Measurements from ENCODE around the gene DOHH. TPM values are rescaled to one million over a fixed set of nuclear protein-coding genes. Genes with fewer than 3 reads are reported as not detected.
A peak's percentile ranks its signal among the peaks of the same experiment; 100 is the strongest.

DOHH gene
- total RNA-seq, 1 donor from 2014 or later, result 28.1 TPM

DNA sequence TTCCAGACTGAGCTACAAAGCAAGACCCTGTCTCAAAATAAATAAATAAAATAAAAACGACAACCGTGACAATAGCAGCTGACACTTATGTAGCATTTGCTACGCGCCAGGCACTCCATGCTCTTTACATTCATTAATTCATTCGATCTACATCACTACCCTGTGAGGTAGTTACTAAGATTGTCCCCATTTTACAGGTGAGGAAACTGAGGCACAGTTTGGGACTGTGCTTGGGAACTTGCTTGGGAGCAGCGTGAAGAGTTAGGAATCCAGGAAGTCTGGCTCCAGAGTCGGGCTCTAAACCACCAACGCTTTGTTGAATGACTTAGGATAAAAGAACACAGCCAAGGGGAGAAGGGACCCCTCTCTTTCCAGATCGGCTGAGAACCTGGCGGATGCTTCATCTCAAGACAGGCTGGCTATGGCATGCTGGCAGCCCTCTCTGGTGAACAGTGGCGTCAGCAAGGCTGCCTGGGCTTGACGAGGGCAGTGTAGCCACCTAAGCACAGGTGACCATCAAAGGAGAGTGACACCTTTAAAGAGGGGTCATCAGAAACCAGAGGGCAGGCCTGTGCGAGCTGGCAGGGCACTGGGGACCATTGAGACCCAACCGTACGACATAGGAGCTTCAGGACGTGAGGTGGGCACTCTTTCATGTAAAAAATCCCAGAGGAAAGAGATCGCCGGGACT lies 591 bp downstream of the DOHH start:
- H3K4me3 ChIP-seq (ENCODE audit: low read depth, low read length), result peak overlapping the region; percentile 92
- TF ChIP-seq, protein P1, sequence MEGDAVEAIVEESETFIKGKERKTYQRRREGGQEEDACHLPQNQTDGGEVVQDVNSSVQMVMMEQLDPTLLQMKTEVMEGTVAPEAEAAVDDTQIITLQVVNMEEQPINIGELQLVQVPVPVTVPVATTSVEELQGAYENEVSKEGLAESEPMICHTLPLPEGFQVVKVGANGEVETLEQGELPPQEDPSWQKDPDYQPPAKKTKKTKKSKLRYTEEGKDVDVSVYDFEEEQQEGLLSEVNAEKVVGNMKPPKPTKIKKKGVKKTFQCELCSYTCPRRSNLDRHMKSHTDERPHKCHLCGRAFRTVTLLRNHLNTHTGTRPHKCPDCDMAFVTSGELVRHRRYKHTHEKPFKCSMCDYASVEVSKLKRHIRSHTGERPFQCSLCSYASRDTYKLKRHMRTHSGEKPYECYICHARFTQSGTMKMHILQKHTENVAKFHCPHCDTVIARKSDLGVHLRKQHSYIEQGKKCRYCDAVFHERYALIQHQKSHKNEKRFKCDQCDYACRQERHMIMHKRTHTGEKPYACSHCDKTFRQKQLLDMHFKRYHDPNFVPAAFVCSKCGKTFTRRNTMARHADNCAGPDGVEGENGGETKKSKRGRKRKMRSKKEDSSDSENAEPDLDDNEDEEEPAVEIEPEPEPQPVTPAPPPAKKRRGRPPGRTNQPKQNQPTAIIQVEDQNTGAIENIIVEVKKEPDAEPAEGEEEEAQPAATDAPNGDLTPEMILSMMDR (conservative IDR thresholded peaks at IDR 0.05; ENCODE audit: low read depth, low read length), result no peak
- no peak for DNase-seq (ENCODE audit: low read depth)

DNA sequence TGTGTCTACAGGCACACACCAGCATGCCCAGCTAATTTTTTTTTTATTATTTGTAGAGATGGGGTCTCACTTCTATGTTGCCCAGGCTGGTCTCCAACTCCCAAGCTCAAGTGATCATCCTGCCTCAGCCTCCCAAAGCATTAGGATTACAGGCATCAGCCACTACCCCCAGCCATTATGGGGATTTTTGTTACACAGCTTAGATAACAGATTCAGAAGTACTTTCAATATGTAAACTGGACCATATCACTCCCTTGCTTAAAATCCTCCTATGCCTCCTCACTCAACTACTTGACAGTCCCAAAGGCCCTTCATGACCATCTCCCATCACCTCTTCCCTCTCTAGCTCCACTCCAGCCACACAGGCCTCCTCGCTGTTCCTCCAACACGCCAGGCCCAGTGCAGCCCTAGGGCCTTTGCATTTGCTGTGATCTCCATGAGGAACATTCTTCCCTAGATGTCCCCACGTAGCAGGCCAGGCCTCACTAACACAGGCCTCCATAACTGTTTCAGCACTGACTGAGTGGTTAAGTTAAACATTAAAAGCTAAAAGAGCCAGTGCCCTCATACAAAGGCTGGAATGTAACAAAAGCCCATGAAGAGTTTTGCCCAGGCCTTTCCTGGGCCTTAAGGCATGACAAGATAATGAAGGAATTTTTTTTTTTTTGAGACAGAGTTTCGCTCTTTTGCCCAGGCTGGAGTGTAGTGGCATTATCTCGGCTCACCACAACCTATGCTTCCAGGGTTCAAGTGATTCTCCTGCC lies 2.5 kb downstream of the DOHH start:
- no peak overlapping the region for H3K4me3 ChIP-seq (ENCODE audit: low read depth, low read length)
- TF ChIP-seq, protein P1 (conservative IDR thresholded peaks at IDR 0.05; ENCODE audit: low read depth, low read length), result no peak
- no peak for DNase-seq (ENCODE audit: low read depth)

DNA sequence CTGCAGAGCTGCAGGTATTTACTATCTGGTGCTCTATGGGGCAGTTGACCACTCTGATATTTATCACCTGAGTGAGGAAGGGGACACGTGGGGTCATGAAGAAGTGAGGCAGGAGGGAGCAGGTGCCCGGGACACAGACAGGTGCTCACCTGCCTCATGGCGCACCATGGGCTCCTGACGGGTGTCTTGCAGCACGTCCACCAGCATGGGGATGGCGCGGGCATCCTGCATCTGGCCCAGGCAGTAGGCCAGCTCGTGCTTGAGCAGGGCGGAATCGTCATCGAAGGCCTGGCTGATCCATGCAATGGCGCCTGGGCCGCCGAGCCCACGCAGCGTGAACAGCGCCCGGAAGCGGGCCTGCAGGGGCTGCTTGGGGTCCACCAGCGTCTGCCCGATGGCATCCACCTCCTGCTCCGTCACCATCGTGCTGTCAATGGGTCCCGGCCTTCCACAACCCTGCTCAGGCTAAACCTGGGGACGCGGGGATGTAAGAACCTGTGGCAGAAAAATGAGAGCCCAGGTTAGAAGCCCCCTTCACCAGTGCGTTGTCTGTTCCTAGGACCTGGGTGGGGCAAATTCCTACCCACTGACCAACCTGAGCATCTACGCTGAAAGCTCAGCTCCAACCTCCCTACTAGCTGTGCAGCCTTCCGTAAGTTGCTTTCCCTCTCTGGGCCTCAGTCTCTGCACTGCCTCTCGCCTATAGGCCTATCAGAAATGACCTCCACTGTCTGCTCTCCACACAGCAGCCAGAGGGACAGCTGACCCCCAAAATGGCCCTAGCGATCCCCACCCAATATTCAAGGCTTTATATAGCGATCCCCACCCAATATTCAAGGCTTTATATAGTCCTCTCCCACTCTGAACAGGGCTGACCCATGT lies 3.8 kb downstream of the DOHH start:
- TF ChIP-seq, protein P1 (conservative IDR thresholded peaks at IDR 0.05; ENCODE audit: low read depth, low read length), result no peak
- no peak for DNase-seq (ENCODE audit: low read depth)
- no peak overlapping the region for H3K4me3 ChIP-seq (ENCODE audit: low read depth, low read length)

DNA sequence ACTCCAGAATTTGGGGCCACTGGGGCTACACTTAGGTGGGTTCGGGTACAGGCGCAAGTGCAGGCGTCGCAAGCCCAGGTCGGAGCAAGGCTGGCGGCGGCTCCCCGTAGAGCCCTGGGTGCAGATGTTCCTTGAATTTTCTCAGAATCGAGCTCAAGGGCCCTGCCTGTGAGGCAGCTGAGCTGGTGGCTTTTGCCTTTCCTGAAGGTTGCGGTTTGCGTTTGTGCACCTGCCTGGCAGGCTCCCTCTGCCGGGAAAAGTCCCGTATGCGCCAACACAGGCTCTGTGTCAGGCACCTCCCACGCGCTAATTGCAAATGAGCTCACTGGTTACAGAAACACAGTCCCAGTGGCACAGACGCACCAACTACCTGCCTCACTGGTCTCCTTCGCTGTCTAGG lies 5.9 kb downstream of the DOHH start:
- TF ChIP-seq, protein P1 (conservative IDR thresholded peaks at IDR 0.05; ENCODE audit: low read depth, low read length), result no peak
- H3K4me3 ChIP-seq (ENCODE audit: low read depth, low read length), result no peak overlapping the region
- no peak for DNase-seq (ENCODE audit: low read depth)

DNA sequence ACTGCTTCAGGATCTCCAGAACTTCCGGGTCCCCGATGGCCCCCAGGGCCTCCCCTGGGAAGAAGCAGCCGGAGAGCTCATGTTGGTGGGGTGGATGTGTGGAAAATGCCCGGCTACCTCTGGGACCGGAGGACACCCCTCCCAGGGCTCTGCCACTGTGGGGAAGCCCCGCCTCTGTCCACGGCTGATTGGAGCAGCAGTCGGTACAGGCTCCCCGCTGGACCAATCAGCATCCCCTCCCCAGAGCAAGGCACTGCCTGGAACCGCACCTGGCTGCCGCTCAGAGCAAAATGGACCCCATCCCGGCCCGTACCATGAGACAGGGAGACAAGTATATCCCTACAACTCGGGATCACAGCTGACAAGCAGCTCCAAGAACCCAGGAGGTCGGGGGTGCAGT lies 6.4 kb downstream of the DOHH start:
- no peak for DNase-seq (ENCODE audit: low read depth)
- TF ChIP-seq, protein P1 (conservative IDR thresholded peaks at IDR 0.05; ENCODE audit: low read depth, low read length), result no peak
- no peak overlapping the region for H3K4me3 ChIP-seq (ENCODE audit: low read depth, low read length)

DNA sequence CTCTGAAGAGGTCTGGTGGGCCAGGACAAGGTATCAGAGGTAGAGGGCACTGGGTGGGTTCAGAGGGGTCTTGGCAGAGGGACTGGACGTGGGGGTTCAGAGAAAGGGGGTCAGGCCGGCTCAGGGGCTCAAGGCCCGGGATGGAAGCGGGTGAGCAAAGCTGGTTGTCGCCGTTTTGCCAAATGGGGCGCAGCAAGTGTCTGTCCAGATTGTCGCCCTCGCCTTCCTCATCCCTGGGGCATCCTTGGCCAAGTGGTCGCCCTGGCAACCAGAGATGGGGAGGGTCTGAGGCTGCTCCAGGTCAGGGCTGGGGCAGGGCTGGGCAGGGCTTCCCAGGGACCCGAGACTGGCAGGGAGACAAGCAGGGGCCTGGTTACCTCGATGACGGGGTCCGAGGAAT lies 6.8 kb downstream of the DOHH start:
- TF ChIP-seq, protein P1 (conservative IDR thresholded peaks at IDR 0.05; ENCODE audit: low read depth, low read length), result no peak
- no peak for DNase-seq (ENCODE audit: low read depth)
- no peak overlapping the region for H3K4me3 ChIP-seq (ENCODE audit: low read depth, low read length)
